HTERT RPE-1 (cell line): ENCODE measurements around the gene CARF.
"Not testable (repeated sequence)": the region's sequence is repeated elsewhere in the genome, so short reads cannot be mapped to it uniquely, and the experiment has no call there.

Experiments used
- in situ Hi-C: fragments of 300-500 bp; cut with MboI; formaldehyde crosslinking; loops from 4 replicates; pipeline ENCODE4 v1.14.3; 2020; ENCODE audit warnings: low sequenced_read_pairs

The CARF gene, protein sequence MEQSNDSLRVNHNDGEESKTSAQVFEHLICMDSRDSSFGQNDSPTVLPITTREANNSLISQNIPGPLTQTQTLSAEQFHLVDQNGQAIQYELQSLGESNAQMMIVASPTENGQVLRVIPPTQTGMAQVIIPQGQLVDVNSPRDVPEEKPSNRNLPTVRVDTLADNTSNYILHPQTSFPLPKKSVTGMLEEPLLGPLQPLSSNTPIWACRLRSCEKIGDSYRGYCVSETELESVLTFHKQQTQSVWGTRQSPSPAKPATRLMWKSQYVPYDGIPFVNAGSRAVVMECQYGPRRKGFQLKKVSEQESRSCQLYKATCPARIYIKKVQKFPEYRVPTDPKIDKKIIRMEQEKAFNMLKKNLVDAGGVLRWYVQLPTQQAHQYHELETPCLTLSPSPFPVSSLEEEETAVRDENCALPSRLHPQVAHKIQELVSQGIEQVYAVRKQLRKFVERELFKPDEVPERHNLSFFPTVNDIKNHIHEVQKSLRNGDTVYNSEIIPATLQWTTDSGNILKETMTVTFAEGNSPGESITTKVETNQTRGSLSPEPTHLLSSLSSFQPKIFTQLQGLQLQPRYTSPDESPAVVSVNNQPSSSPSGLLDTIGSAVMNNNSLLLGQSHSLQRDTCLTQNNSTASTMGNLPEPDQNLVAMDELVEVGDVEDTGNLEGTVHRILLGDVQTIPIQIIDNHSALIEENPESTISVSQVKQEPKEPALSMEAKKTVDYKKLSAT

DNA sequence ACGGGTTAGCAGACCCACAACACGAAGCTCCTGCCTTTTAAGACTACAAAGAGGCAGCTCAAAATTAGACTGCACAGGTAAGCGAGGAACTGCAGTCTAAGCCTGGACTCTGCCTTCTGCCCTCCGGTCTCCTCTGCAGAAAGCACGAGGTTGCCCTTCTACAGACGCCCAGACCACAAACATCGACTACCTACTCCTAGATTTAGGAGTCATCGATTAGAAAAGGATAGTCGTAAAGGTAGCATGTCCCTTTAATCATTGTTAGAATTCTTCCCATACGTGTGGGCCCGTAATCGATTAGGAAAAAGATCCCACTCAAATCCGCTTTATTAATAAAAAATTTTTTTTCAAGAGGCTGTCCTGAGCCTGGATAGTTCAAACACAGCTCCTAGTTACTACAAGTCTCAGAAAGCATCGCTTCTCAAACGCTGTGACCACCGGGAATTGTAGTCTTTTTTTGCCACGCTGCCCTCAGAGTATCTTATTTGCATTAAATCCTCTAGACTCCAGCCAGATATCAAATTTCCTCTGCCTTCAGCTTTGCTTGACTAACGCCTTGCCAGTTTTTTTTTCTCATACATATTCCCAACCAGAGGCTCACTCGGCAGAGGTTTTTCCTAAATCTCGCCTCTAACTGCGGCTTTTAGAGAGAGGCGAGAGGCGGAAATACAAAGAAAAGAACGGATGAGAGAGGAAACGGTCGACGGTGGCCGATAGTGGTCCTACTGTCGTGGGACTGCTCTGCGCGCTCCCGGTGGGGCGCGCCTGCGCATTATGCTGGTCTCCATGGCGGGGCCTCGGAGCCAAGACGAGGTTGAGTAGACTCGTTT lies at the start of gene CARF, which contains the start of gene WDR12:
Gene CARF, plus strand, starts transcription at position 764 of the 830 bp plus-strand sequence. CDS start 29,628 bp downstream, outside the sequence.
Gene WDR12, minus strand, starts transcription at position 162 of the 830 bp plus-strand sequence. CDS start 197 bp downstream, outside the sequence.
- in situ Hi-C loops = no loop called here

DNA sequence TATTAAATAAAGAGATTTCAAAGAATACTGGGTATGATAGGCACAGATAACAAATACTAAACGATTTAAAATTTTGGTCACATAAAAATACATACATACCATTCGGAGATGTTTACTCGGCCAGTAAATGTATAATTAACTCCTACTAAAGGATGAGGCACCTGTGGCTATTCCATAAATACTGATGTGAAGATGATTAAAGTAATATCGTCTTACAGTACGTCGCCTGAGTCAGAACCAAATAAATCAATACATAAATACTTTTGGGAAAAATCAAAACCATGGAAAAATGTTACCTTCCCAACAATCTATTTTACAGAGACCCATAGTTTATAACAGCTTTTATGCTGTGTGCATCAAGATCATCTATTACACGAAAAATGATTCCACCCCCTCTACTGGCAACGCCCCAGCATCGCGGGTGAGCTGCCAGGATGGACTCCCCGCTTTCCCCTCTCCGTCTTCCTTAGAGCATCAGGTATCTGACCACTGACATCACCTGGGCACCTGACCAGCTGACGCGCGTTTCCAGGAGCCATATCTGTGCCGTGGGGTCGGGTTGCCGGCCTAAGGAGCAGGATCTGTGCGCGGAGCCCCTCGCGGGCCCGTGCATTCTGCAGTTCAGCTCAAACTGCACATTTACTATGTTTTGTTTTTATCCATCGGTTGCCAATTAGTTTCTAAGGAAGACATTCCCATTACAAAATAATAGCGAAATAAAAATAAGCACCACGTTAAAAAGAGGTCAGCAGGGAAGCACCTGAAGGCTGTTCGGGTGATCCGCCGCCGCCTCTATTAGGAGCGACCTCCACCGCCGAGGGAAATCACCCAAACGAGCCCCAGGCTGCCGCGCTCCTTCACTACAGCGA lies 41.4 kb upstream of the CARF start:
- in situ Hi-C loops = no loop called here

DNA sequence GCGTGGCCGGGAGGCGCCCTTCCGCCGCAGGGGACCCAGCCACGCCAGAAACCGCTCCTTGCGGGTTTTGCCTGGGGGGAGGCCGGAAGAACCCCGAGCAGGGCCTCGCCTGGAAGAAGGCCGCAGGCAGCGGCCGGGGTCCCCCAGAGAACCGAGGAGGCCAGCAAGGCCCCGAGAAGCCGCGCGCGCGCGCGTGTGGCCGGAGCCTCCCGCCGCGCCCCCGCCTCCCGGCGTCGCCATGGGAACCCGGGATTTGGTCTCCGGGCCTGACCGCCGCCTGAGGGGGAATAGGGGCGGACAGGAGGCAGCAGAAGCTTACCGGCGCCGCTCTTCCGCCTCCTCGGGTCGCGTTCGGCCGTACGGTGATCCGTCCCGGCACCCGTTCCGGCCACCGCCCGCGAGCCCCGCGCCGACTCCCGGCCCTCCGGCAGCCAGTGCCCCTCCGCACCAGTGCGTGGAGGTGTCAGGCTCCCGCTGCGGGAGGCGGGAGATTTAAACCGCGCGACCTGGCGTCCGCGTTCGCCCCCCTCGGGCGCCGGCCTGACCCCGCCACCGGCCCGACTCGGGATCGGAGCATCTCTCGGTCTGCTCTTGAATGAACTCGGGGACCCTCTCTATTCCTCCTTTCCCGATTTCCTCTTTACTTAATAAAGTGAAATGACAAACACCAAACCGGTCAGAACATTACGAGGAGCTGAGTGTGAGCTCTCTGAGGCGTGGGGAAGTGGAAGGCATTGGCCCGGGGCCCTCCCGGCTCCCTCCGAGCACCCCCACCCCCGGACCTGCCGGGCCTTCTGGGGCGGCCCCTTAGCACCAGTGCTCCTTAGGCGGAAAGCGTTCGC lies 40.6 kb upstream of the CARF start, which contains the start of gene ICA1L:
Gene ICA1L, minus strand, starts transcription at position 467 of the 842 bp plus-strand sequence. CDS start 42,757 bp downstream, outside the sequence.
- in situ Hi-C loops = no loop called here

DNA sequence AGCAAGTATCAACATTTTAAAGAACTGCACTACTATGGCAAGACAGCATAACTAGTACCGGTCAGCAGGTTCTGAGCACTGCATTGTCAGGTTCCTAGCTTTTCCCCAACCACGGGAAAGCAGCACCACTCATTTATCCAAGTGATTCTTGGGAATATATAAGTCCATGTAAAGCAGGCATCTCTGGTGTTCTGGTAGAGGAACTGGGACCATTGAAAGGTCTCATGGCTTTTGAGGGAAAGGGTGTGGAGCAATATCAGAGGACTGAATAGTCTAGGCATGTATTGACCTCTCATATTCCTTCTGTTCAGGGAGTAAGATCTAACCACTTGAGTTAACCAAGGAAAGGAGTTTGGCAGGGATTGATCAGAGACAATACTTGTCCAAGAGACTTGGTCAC lies 34.4 kb upstream of the CARF start:
- in situ Hi-C loops = no loop called here

DNA sequence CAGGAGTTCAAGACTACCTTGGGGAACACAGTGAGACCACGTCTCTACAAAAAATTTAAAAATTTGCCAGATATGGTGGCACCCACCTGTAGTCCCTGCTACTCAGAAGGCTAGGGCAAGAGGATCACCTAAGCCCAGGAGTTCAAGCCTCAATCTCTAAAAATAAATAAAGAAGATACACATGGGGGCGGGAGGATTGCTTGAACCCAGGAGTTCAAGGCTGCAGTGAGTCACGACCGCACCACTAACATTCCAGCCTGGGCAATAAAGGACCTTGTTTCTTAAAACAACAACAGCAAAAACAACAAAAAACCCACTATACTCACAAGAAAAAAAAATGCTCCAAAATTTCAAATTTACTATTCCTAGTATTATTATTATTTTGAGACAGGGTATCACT lies 30.5 kb upstream of the CARF start:
- in situ Hi-C loops = no loop called here

DNA sequence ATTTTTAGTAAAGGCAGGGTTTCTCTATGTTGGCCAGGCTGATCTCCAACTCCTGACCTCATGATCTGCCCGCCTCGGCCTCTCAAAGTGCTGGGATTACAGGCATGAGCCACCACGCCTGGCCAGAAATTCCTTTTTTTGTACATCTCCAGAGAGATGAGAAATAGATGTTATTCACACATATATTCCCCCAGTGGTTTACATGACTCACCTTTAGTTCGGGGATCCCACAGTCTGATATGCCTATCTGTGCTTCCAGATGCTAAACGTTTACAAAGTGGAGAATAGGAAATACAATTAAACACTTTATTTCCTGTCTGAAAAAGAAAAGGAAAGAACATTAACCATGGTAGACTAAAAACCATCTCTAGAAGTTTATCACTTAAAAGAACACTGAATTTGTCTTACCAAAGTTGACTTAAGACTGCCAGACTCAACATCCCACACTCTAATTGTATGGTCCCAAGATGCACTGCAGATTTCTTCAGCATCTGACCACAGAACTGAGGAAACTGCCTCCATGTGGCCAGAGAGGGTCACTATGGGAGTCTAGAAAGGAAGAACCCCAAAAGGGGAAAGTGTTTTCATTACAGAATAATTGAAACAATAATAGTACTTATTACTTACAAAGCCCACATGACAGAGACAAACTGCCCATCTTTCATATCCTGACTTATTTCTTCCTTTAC lies 27.9 kb upstream of the CARF start:
- in situ Hi-C loops = no loop called here

DNA sequence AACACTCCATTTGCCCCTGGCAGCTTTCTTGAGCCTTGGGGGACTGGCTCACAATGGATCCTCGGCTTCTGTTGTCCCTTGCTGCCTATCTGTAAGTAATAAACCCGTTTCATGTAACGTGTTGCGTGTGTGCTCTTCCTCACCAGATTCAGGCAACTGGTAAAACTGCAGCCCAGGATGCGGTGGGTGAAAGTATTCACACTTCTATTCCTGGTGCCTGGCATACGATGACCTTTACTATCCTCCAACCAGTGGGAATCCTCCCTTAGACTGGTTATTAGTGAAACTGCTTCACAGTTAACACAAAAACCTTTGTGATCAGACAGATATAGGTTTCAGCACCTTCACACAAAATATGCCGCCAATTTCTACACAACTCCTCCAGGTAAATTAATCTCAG lies 26.9 kb upstream of the CARF start:
- in situ Hi-C loops = no loop called here

DNA sequence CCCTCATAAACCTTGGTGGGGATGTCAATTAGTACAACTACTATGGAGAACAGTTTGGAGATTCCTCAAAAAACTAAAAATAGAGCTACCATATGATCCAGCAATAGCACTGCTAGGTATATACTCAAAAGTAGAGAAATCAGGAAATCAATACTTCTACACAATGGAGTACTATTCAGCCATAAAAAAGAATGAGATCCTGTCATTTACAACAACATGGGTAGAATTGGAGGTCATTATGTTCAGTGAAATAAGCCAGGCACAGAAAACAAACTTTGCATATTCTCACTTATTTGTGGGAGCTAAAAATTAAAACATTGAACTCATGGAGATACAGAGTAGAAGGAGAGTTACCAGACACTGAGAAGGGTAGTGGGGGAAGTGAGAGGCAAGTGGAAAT lies 6.6 kb upstream of the CARF start:
- in situ Hi-C loops = not testable (repeated sequence)

DNA sequence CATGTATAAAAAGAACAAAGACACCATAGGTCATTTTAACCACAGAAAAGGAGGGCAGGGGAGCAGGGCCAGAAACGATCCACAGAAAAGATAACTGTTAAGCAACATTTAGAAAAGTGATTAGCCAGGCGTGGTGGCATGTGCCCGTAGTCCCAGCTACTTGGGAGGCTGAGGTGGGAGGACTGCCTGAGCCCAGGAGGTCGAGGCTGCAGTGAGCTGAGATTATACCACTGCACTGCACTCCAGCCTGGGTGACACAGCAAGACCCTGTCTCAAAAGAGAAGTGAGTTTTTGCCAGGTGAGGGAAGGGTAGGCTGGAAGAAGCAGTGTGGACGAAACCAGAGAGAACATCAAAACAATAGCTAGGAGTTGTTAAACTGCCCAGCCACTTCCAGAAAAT lies 3.9 kb upstream of the CARF start:
- in situ Hi-C loops = no loop called here

DNA sequence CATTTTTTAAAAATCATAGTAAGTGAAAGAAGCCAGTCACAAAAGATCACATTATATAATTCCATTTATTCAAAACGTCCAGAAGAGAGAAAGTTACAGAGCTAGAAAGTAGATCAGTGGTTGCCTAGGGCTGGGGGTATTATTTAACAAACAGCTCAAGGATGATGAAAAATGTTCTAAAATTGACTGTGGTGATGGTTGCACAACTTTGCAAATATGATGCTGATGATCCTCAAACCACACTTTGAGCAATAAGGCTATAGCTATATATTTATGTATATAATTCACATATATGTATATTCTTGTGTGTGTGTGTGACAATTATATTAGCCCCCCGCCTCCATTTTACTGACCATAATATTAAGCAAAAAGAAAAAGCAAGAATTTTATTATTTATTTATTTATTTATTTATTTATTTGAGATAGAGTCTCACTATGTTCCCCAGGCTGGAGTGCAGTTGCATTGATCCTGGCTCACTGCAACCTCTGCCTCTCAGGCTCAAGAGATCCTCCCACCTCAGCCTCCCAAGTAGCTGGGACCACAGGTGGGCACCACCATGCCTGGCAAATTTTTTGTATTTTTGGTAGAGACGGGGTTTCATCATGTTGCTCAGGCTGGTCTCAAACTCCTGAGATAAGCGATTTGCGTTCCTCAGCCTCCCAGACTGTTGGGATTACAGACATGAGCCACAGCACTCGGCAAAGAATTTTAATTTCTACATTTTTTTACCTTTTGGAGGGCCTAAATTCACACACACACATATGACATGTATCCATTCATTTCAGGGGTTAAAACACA lies 2.5 kb upstream of the CARF start:
- in situ Hi-C loops = no loop called here

DNA sequence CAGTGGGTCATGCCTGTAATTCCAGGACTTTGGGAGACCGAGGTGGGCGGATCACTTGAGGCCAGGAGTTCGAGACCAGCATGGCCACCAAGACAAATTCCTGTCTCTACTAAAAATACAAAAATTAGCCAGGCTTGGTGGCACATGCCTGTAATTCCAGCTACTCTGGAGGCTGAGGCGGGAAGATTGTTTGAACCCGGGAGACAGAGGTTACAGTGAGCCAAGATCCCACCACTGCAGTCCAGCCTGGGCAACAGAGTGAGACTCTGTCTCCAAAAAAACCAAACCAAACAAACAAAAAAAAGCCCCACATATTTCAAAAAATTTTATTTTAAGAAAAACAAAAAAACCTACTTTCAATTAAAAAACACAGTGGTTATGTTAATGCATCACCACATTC lies 1.8 kb upstream of the CARF start:
- in situ Hi-C loops = not testable (repeated sequence)

DNA sequence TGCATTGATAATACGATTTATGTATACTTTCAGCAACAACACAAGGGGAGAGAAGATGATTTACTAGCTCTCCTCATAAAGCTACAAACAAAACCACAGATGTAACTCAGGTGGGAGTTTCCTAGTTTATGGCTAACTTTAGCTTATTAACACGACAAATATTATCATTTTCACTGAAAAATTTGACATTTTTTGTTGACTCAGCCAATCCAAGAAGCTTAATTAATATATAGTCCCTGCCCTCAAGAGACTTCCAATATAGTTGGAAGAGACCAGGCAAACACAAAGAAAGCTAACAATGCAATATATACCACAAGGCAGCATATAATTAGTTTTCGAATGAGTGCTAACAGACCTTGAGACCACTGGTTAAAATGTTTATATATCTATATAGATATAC lies 1.4 kb upstream of the CARF start:
- in situ Hi-C loops = no loop called here

DNA sequence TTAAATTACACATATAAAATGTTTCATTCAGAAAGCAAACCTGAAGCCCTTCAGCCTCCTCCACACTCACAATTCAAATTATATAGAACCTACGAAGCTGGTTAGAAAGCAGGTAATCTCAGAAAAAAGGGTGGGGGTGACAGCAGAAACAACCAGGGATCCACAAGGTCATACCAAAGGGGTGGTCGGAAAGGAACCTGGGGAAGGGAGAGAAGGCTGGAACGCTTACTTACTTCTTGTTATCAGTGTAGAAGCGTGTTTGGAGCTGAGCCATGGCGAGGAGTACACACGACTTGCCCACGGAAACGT lies 918 bp upstream of the CARF start:
- in situ Hi-C loops = no loop called here

DNA sequence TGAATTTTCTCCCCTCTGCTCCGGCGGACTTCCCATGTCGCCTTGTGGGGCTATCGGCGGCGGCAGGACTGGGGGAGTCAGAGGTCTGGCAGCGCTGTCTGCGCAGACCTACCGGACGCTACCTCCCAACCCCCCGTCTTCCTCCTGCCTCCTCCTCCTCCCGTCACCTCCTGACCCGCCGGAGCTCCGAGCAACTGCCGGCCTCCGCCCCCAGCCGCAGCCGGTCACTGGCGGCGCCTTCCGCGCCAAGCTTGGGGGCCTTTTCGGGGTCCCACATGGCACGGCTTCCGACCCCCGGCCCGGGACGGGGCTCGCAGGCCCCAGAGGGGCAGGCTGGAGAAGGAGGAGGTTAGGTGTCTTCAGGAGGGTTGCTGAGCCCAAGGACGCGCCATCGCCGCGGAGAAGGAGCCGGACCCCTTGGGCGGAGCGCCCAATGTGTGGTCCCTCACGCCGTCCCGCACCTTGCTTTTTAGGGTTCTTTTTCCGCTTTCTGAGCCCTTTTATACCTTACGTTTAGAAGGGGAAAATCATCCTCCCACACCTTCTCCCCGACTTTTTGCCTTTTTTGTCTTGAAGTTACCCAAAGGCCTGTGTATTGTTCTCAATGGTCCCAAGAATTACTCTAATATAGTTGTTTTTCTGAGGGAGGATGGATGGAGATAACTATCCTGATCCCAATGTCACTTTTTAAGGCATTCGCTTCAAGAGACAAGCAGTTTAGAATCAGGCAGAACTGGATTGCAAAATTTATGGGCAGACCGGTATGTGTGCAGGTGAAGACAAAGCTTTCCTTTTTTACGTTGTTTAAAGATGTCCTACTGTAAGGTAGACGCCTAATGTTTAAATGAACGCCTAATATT lies 497 bp downstream of the CARF start:
- in situ Hi-C loops = not testable (repeated sequence)

DNA sequence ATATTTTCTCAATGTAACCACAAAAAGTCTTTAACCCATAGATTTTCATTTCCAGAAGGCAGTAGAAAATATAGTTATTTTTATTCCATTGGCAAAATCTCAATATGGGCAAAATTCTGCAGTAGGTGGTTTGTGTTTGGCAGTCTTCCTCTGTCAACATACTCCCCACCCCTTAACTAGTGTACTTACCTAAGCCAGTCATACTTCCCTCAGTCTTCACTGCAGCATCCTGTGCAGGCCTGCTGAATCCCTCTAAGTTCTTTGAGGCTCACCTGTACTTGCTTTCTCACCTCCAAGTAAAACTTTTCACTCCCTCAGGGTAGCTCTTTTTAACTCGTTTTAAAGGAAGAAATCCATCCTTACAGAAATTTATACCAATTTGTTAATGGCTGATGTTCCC lies 6.8 kb downstream of the CARF start:
- in situ Hi-C loops = no loop called here

DNA sequence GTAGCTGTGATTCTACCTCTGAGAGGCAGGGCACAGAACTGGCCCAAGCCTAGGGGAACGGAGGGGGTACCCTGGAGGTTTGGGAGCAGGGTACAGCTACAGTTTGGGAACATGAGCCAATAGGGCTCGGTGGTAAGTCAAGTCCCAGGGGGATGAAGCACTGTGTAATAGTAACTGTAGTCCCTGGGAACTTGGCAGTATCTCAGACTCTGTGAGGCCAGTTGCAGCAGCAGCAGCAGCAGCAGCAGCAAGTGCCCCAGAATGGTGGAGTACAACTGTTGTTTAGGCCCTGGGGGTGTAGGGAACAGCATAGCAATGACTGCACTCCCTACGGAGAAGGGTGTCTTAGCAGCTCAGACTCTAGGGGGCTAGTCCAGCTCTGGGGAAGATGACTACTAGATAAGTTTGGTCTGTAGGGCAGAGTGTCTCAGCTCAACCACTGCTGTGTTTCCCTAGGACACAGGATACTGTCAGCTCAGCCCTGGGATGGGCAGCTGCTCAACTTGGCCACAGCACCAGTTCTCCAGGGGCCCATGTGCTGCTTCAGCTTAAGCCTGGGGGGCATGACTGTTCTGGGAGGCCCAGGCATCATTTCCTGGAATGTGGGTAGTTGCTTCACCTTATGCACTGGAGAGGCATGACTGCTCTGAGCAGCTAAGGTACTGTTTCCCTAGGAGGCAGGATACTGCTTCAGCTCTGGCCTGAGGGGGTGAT lies 20.5 kb downstream of the CARF start:
- in situ Hi-C loops = no loop called here

DNA sequence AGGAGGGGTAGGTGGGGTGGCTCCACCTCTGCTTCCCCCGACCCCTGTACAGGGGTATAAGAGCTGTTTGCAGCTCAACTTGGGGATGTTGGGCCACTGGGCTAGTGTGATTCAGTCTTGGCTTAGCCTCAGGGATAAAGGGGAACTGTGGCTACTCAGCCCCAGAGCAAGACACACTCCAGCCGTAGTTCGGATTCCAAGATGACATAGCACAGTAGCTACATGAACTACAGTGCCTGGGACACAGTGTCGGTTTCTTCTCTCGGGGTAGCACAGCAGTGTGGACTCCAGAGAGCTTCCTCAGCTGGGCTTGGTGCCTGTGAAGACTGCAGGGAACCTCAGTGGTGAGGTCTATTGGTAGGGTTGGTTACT lies 21.1 kb downstream of the CARF start:
- in situ Hi-C loops = no loop called here
